ENCODE data around the gene ATP5MC2.
A peak's percentile ranks its signal among the peaks of the same experiment; 100 is the strongest.

Gene ATP5MC2

GRCh38 chr12:53617700-53618099 is 58.2 kb downstream of the ATP5MC2 start:
- peak overlapping the region; percentile 74 for H3K27ac Mint-ChIP-seq
- peaks cover 20% of the 10 kb centered on the region for H3K4me1 Mint-ChIP-seq

GRCh38 chr12:53616950-53617349 is 58.9 kb downstream of the ATP5MC2 start:
- no peaks in the 10 kb centered on the region for H3K9me3 Mint-ChIP-seq
- peaks cover 20% of the 10 kb centered on the region for H3K4me1 Mint-ChIP-seq
- no peak overlapping the region for H3K27ac Mint-ChIP-seq
- no peak for ATAC-seq
- H3K27me3 Mint-ChIP-seq = no peaks in the 10 kb centered on the region
- peaks cover 14% of the 10 kb centered on the region for H3K36me3 Mint-ChIP-seq
- no peak overlapping the region for H3K4me3 Mint-ChIP-seq

More at GRCh38 chr12:53617700-53618099, 58.2 kb downstream of the ATP5MC2 start:
- no peaks in the 10 kb centered on the region for H3K27me3 Mint-ChIP-seq
- no peaks in the 10 kb centered on the region for H3K9me3 Mint-ChIP-seq
- H3K4me3 Mint-ChIP-seq = peak overlapping the region; percentile 73
- peaks cover 14% of the 10 kb centered on the region for H3K36me3 Mint-ChIP-seq
- ATAC-seq = no peak

All from stimulated activated memory B cell treated with anti-CD40 and anti-IgM and Interleukin-4, amounts not matched to agents 10 μg/mL and 1 μg/mL and 100 μg/mL, for 72 hours (primary cell).